HG03196 (cell line): ENCODE data around the gene CBX2.
A peak's percentile ranks its signal among the peaks of the same experiment; 100 is the strongest.

Source experiments
- ATAC-seq: cut with Tn5 transposase; IDR thresholded peaks from one replicate; pipeline ENCODE4 v1.9.1; 2021; ENCODE audit not compliant: unreplicated experiment

CBX2 gene

GRCh38 chr17:79811011-79811867, 33.3 kb downstream of the CBX2 start:
- ATAC-seq: peak; percentile 39

GRCh38 chr17:79811868-79812352, 34.0 kb downstream of the CBX2 start:
- no peak for ATAC-seq

GRCh38 chr17:79812353-79813258, 34.7 kb downstream of the CBX2 start:
- ATAC-seq: no peak

- no peak for ATAC-seq
Measured at GRCh38 chr17:79813297-79814126, 35.6 kb downstream of the CBX2 start.

- ATAC-seq: no peak
Measured at GRCh38 chr17:79814127-79814973, 36.4 kb downstream of the CBX2 start.

- ATAC-seq: no peak
Measured at GRCh38 chr17:79814974-79815835, 37.3 kb downstream of the CBX2 start.

GRCh38 chr17:79815836-79816461, 38.0 kb downstream of the CBX2 start:
- no peak for ATAC-seq

- no peak for ATAC-seq
Measured at GRCh38 chr17:79818026-79818758, 40.2 kb downstream of the CBX2 start.

- ATAC-seq: no peak
Measured at GRCh38 chr17:79819085-79819484, 41.1 kb downstream of the CBX2 start.

GRCh38 chr17:79819534-79820276, 41.8 kb downstream of the CBX2 start:
- no peak for ATAC-seq

- no peak for ATAC-seq
Measured at GRCh38 chr17:79820959-79821330, 43.0 kb downstream of the CBX2 start.

GRCh38 chr17:79821331-79822095, 43.6 kb downstream of the CBX2 start:
- no peak for ATAC-seq

GRCh38 chr17:79822583-79823124, 44.7 kb downstream of the CBX2 start:
- no peak for ATAC-seq

GRCh38 chr17:79824234-79824633, 46.3 kb downstream of the CBX2 start:
- no peak for ATAC-seq

- ATAC-seq: no peak
Measured at GRCh38 chr17:79824893-79825579, 47.1 kb downstream of the CBX2 start.

GRCh38 chr17:79825580-79825921, 47.6 kb downstream of the CBX2 start:
- no peak for ATAC-seq
